ENCODE data around the gene GNAZ.

Gene GNAZ

DNA sequence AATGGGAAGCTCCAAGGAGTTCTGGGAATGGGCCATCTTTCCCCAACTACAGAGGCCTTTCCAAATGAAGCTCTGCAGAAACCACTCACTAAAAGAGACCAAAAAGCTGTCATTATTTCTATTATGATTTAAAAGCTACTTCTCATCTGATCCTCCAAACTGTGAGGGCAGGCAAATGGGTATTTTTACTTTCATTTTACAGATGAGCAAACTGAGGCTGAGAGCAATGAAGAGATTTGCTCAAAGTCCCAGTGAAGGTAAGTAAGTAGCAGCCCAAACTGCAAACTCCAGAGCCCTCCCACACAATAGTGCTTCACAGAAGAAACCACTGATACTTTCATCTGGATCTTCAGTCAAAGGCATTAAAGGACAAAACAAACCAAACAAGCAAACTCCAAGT is 70.1 kb downstream of the GNAZ start:
- TF ChIP-seq, protein P1, sequence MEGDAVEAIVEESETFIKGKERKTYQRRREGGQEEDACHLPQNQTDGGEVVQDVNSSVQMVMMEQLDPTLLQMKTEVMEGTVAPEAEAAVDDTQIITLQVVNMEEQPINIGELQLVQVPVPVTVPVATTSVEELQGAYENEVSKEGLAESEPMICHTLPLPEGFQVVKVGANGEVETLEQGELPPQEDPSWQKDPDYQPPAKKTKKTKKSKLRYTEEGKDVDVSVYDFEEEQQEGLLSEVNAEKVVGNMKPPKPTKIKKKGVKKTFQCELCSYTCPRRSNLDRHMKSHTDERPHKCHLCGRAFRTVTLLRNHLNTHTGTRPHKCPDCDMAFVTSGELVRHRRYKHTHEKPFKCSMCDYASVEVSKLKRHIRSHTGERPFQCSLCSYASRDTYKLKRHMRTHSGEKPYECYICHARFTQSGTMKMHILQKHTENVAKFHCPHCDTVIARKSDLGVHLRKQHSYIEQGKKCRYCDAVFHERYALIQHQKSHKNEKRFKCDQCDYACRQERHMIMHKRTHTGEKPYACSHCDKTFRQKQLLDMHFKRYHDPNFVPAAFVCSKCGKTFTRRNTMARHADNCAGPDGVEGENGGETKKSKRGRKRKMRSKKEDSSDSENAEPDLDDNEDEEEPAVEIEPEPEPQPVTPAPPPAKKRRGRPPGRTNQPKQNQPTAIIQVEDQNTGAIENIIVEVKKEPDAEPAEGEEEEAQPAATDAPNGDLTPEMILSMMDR (IDR thresholded peaks at IDR 0.05; ENCODE audit: control extremely low read depth, extremely low read depth, low read depth, missing control alignments) = no peak
- ChIA-PET CTCF (interaction anchor here (0.7 to 11.4 kb wide), 6 partner anchors 12 to 353 kb away, joined by 3 to 135 read pairs (median 3); no protein-coding TSS in a partner anchor), POLR2A (no interaction called here)
- no peak for DNase-seq (ENCODE audit: extremely low spot score)

DNA sequence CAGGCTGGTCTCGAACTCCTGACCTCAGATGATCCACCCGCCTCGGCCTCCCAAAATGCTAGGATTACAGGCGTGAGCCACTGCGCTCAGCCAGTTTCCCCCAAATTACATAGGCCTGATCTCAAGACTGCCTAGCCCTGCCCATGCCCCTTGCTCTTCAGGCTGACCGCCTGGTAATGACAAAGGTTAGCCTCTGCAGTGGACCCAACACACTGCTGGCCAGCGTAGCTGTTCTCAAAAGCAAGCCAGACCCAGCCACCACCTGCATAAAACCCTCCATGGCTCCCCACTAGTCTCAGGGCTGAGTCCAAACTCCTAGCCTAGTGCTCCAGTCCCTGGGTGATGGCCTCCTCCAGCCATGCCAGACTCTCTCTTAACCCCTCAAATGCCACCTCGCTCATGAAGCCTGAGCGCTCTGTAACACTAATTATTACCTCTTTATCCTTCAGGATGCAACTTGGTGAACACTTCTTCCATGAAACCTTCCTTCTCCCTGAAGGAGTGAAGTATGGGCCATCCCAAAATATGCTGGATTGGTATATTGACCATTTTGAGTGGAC is 72.3 kb downstream of the GNAZ start:
- DNase-seq (ENCODE audit: extremely low spot score) = no peak
- TF ChIP-seq, protein P1 (IDR thresholded peaks at IDR 0.05; ENCODE audit: control extremely low read depth, extremely low read depth, low read depth, missing control alignments) = no peak
- ChIA-PET POLR2A (no interaction called here), CTCF (no interaction called here)

- CTCF ChIA-PET = no interaction called here
- DNase-seq (ENCODE audit: extremely low spot score) = no peak
- POLR2A ChIA-PET = no interaction called here
- TF ChIP-seq, protein P1 (IDR thresholded peaks at IDR 0.05; ENCODE audit: control extremely low read depth, extremely low read depth, low read depth, missing control alignments) = no peak
Measured at GRCh38 chr22:23143119-23143518, 72.8 kb downstream of the GNAZ start.

GRCh38 chr22:23144432-23144831 is 74.1 kb downstream of the GNAZ start:
- TF ChIP-seq, protein P1 (IDR thresholded peaks at IDR 0.05; ENCODE audit: control extremely low read depth, extremely low read depth, low read depth, missing control alignments) = no peak
- CTCF ChIA-PET = interaction anchor here (0.6 to 2.6 kb wide), 5 partner anchors 10 to 137 kb away, joined by 3 to 8 read pairs (median 3); partner anchors contain the start of gene BCR
- POLR2A ChIA-PET = no interaction called here

GRCh38 chr22:23144932-23145877 is 74.9 kb downstream of the GNAZ start, which contains the start of gene RAB36:
RAB36 (plus strand) TSS chr22:23145477; CDS start chr22:23146617, 1,140 bp downstream.
- peak; percentile 84 for DNase-seq (ENCODE audit: extremely low spot score)
- TF ChIP-seq, protein P1 (IDR thresholded peaks at IDR 0.05; ENCODE audit: control extremely low read depth, extremely low read depth, low read depth, missing control alignments) = no peak
- ChIA-PET POLR2A (no interaction called here), CTCF (interaction anchor here (0.6 to 2.6 kb wide), 7 partner anchors 9 to 191 kb away, joined by 3 to 8 read pairs (median 3); partner anchors contain the start of gene BCR)

More at GRCh38 chr22:23144432-23144831, 74.1 kb downstream of the GNAZ start:
- no peak for DNase-seq (ENCODE audit: extremely low spot score)

DNA sequence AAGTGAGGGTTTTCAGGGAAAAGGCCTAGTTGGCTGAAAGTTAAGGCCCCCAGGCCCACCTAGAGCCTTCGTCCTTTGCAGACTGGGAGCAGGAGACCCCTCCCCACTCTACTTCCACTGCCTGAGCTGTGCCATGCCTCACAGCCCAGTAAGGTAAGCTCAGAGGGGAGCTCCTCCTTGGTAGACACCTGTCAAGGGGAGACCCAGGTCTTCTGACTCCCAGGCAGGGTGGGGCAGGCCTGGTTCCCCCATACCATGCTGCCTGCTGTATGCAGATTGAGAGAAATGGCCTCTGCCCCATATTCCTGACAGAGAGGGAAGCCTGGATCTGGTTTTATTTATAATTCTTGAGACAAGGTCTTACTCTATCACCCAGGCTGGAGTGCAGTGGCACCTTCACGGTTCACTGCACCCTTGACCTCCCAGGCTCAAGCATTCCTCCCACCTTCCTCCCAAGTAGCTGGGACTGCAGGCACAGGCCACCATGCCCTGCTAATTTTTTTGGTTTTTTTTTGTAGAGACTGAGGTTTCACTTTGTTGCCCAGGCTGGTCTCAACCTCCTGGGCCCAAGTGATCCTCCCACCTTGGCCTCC is 75.7 kb downstream of the GNAZ start:
- DNase-seq (ENCODE audit: extremely low spot score) = no peak
- ChIA-PET POLR2A (no interaction called here), CTCF (interaction anchor here (1.1 to 2.6 kb wide), 4 partner anchors 8 to 191 kb away, joined by 3 to 8 read pairs (median 4); no protein-coding TSS in a partner anchor)
- TF ChIP-seq, protein P1 (IDR thresholded peaks at IDR 0.05; ENCODE audit: control extremely low read depth, extremely low read depth, low read depth, missing control alignments) = no peak
